MM.1S (cell line): ENCODE results near the gene MYMK.

Source experiments
- CTCF ChIP-seq: fragments of 300-600 bp; sonication (generic); IDR thresholded peaks from 2 replicates; pipeline ENCODE4 v1.5.1; 2016; ENCODE audit warnings: antibody characterized with exemption, low read length, mixed read lengths
- EZH2 ChIP-seq: fragments of 300-600 bp; sonication (generic); optimal IDR thresholded peaks from 2 replicates; pipeline ENCODE3; 2017; ENCODE audit warnings: low read depth, mild to moderate bottlenecking, antibody characterized with exemption, low read length, mixed read lengths
- EZH2phosphoT487 ChIP-seq: fragments of 300-600 bp; sonication (generic); IDR thresholded peaks from 2 replicates; pipeline ENCODE4 v1.6.1; 2018; ENCODE audit warnings: antibody characterized with exemption, low read length

- TF ChIP-seq CTCF, result no peak
- TF ChIP-seq EZH2, result no peak
- TF ChIP-seq EZH2phosphoT487, result no peak
Measured at GRCh38 chr9:133553123-133553522, 28.4 kb upstream of the MYMK start.
